LoVo (cell line): ENCODE measurements around the gene ERC1.
"Not testable (repeated sequence)": the region's sequence is repeated elsewhere in the genome, so short reads cannot be mapped to it uniquely, and the experiment has no call there.

Experiments
- DNase-seq: peaks from one replicate; pipeline ENCODE4 v3.0.0-alpha.2; 2016; ENCODE audit warnings: low spot score

The ERC1 gene

DNA sequence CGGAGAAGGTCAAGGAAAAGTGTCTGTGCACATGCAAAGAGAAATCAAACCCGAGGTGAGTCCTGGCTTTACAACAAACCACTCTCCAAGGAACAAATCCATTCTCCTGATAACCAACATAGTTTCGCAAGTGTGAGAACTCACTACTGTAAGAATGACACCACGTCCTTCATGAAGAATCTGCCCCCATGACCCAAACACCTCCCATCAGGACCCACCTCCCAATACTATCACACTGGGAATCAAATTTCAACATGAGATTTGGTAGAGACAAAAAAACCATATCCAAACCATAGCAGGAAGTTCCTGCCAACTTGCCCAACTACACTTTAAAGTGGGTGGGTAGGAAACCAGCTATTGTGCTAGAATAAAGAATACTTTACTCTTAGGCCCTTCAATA is 2.4 kb upstream of the ERC1 start:
- DNase-seq: no peak

DNA sequence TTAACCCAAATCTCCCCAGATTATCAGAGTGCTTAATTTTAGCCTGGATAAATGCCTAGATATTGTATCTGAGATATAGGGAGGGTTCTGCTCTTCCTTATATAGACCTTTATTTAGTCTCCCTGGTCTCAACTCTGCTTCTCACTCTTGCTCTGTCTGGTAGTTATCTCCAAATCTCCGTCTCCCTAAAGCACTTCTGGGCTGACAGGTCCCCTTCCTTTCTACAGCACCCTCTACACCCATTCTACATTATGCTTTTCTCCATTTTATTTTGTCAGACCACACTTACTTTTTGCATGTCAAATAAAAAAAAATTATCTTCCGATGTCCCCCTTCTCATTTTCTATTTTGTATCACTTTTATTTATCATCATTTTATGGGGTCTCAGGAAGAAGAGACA is 2.0 kb upstream of the ERC1 start:
- no peak for DNase-seq

DNA sequence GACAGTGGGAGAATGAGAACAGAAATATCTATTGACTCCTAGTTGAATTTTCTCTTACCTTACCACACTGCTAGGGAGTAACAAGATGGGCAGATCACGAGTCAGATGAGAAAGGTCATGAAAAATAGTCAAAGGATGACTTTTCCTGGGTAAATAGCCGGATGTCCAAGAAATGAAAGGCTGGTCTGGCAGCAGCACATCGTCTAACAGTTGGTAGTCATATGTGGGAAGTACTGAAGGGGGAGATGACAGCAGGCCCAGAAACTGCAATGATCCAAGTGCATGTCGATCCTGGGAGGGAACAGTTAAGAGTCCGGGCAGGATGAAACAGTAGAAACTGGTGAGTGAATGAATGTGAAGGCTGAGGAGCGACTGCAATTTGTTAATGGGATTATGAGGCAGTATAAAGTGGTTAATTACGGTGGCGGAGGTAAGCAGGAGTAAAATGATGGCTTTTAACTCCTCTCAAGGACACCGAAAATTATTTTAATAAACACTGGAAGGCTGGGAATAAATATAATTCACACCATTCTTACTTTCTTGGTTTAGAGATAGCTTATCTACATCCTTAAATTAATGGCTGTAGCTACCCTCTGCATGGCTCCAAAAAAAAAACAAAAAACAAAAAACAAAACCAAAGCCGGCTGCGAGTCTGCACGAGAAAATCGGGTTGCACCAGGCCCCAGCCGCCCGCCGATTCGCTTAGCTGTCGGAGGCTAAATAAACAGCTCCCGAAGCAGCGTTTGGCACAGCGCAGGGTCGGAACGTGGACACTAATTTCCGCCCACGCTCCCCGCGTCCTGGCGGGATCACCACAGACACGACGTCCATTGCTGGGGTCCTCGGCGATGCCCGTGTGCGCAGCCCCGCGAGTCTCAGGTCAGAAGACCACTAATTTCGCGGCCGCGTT is 1.0 kb upstream of the ERC1 start:
- DNase-seq: peak; percentile 51

DNA sequence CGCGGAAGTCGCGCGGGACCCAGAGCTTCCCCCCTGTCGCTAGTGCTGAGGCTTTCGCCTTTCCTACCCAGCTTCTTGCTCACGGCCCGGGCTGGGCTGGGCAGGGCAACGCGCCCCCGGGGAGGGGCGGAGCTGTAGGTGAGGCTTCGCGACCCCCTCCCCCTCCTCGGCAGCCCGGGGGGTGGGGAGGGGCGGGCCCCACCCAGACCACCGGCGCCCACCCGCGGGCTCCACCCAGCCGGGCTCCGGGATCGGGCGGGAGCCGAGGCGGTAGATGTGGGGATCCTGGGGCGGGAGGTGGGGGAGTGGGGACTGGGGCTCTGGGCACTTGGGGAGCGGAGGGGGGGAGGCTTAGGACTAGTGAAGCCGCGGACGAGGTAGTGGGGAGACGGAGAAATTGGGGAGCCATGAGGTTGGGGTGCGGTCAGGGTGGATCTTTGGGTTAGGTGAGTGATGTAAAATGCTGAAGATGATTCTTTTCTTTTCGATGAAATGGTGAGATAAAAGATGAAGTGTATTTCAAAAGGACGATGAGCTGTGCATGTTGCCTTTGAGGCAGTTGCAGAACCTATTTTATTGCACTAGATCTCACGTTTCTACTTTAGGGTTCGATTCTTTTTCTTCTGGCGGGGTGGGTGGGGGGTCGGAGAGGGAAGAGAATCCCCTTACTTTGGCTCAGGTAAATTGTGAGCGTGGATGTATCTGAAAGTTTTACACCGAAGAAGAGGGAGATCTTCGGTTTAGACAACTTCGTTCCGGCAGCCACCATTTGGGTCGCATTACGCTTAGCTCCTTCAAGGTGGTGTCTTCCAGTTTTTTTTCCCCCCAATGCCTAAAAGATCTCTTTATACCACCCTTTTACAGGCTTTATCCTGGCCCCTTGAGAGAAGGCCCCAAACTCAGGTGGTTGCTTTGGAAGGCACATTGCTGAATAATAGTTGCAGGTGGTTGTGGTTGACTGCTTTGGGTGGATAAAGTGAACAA is 619 bp downstream of the ERC1 start:
- DNase-seq: no peak

DNA sequence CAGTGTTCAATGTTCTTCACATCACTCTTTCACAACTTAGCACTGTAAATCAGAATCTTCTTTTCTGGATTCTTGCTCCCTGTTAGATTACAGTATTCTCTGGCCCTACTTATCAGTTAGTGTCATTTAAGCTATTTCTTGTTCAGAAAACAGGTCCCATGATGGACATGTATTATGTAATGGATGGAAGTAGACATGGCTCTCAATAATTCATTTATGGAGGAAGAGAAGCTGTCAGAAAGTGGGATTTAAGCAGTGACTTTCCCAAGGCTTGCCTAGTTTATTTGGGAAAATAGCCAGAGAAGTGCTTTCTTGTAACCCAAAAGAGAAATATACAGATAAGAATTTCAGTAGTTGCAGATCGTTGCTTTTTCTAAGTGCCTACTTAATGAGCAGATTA is 1.6 kb downstream of the ERC1 start:
- no peak for DNase-seq

DNA sequence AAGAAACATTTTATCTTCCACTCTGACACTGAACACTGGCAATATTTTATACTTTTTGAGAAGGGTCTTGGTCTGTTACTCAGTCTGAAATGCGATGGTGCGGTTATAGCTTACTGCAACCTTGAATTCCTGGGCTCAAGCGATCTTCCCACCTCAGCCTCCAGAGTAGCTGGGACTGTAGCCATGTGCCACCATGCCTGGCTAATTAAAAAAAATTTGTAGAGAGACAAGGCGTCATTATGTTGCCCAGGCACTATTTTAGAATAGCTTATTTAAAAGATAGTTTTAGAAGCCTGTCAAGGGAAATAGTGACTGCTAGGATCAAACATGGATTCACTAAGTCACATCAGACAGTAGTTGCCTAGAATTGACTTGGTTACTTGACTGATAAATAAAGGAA is 5.9 kb downstream of the ERC1 start:
- no peak for DNase-seq

DNA sequence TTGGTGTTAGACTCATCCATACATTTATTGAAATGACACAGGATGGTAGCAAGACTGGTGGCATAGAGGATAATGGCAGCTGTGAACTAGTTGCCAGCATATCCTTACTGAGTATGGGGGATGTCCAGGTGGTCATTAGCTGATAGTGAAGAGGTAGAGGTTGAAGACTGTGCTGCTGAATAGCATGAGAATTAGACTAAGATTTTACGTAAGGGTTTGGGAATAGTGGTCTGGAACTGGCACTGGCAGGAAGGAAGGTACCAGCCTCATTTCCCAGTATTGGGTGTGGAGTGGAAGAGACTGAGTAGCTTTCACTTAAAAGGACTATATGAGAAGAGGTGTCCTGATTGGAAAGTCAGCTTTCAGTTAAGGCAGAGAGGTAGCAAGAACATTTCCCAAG is 6.5 kb downstream of the ERC1 start:
- no peak for DNase-seq

DNA sequence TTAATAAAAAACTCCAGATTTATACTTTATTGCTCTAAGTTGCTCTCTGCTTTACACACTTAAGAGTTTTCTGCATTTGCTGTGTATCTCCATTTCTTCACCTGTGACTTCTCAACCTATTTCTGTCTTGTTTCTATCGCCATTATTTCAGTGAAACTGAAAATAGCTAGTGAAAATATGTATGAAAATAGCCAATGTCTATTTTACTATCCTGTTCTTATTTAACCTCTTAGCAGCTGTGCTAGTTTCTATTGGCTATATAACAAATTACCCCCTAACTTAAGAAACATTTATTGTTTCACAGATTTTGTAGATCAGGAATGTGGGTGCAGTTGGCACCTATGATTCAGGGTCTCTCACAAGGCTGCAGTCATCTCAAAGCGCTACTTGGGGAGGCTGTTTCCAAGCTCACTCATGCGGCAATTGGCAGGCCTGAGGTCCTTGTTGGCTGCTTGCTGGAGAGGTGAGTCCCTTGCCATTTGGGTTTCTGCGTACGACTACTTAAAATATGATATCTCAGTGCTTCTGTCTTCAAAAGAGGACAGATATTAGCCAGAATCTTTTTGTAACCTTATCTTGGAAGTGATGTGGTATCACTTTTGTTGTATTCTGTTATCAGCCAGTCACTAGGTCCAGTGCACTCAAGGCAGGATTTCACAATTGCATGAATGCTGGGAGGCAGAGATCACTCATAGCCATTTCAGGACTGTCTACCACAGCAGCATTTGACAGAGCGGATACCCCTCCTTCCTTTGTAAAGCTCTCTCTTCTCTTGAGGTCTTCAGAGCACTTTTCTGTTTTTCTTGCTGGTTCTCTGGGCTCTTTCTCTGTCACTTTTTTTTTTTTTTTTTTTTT is 7.2 kb downstream of the ERC1 start:
- no peak for DNase-seq

DNA sequence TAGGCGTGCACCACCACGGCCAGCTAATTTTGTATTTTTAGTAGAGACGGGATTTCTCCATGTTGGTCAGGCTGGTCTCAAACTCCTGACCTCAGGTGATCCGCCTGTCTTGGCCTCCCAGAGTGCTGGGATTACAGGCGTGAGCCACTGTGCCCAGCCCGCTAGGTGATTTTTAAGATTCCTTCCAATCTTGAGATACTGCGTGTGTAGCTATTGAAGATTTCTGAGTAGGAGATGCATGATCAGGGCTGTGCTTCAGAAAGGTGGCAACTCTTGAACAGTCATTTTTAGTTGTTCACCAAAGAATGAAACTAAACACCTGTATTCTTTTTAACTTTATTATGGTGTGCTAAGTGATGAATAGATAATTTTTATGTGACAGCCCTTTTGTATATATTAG is 8.7 kb downstream of the ERC1 start:
- not testable (repeated sequence) for DNase-seq

DNA sequence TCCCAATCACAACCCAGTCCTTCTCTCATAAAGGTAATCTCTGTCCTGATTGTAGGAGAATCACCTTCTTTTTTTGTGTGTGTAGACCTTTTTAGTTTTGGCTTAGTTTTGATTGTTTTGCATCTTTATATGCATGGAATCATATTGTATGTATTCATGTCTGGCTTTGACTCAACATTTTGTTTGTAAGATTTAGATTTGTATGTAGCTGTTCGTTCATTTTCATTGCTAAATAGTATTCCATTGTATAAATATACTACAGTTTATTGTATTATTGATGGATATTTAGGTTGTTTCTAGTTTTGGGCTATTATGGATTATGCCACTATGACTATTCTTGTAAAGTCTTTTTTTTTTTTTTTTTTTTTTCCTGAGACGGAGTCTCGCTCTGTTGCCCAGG is 10.5 kb downstream of the ERC1 start:
- DNase-seq: no peak

DNA sequence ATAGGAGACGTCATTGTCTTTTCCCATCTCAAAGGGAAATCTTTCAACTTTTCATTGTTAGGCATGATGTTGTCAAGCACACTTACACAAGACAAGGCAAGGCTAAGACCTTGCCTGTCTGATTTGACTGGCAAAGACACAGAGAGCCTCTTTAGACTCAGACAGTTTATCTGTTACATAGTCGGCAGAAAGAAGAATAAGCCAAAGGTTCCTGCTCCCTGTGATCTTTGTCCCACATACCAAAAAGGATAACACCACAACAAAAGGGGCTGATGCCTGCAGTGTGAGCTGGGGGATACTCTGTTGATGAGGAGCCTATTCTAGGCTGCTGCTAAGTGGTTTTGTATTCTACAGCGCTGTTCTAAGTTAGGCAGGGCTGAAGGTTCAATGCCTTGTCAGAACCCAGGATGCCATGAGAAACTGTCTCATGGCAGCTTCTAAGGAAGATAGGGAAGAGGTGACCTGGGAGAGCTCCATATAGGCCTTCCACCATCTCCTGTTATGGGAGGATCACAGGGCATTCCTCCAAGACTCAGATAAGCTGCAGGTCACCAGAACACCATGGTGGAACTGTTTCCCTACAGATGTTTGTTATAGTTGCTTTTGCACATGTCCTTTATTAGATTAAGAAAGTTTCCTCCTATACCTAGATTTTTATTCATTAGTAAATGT is 12.7 kb downstream of the ERC1 start:
- DNase-seq: no peak

DNA sequence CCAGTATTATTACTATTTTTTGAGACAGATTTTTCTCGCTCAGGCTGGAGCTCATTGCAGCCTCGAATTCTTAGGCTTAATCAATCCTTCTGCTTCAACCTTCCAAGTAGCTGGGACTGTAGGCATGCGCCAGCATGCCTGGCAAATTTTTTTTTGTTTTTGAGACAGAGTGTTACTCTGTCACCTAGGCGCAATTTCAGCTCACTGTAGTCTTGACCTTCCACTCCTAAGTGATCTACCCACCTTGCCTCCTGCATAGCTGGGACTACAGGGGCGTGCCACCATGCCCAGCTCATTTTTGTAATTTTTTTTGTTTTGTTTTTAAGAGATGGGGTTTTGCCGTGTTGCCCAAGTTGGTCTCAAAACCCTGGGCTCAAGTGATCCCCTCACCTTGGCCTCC is 15.2 kb downstream of the ERC1 start:
- DNase-seq: no peak

DNA sequence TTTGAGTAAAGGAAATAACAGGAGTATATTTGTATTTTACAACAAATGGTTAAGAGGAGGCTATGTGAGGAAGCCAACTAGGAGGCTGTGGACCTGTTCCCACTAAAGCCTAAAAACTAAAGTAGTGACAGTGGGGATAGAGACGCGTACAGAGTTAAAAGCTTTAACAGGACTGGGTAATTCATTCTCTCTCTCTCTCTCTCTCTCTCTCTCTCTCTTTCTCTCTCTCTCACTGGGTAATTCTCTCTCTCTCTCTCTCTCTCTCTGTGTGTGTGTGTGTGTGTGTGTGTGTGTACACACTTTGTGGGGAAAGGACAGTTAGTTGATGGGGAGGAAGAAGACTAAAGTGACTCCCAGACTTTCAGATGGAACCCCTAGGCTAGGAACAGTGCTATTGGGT is 16.3 kb downstream of the ERC1 start:
- DNase-seq: no peak

DNA sequence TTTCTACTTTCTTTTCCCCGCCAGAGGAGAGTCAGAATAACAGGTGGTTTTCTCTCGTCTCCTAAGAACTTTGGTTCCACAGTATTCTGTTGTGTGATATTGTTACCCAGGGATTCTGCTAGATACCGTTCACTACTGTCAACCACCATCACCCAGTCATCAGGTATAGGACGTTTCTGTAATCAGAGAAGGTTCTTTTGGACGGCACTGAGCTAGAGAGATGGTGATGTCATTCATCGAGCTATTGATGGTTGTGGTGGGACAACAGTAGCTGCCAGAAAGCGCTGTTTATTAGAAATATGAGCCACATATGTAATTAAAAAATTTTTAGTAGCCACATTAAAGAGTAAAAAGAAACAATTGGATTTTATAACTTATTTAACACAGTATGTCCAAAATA is 17.0 kb downstream of the ERC1 start:
- DNase-seq: no peak

DNA sequence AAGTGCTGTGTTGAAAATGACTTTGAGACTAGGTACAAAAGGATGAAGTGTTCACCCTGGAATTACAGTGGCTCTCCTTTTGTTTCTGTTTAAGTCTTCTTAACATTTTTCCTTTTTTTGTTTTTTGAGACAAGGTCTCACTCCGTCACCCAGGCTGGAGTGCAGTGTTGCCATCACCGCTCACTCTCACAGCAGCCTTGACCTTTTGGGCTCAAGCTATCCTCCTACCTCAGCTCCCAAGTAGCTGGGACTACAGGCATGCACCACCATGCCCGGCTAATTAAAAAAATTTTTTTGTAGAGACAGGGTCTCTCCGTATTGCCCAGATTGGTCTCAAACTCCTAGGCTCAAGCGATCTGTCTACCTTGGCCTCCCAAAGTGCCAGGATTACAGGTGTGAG is 20.1 kb downstream of the ERC1 start:
- no peak for DNase-seq

DNA sequence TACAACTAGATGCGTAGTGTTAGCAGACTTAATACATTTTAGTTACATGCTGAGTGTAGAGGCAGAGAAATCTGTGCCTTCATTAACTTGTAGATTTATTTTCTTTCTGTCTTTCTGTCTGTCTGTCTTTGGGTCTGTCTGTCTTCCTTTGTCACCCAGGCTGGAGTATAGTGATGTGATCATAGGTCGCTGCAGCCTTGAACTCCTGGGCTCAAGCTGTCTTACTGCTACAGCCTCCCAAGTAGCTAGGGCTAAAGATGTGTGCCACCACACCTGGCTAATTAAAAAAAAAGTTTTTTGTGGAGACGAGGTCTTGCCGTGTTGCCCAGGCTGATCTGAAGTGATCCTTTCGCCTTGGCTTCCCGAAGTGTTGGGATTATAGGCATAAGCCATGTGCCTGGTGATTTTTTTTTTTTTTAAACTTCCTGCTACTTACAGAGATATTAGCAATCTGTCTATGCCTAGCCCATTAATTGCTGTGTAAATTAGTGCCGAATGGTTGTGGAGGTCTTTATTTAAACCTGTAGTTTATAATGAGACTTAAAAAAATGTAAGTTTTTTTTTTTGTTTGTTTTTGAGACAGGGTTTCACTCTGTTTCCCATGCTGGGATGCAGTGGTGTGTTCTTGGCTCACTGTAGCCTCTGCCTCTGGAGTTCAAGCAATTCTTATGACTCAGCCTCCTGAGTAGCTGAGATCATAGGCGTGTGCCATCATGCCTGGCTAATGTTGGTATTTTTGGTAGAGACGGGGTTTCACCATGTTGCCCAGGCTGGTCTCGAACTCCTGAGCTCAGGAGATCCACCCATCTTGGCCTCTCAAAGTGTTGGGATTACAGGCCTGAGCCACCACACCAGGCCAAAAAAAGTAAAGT is 22.8 kb downstream of the ERC1 start:
- DNase-seq: peak; percentile 62

DNA sequence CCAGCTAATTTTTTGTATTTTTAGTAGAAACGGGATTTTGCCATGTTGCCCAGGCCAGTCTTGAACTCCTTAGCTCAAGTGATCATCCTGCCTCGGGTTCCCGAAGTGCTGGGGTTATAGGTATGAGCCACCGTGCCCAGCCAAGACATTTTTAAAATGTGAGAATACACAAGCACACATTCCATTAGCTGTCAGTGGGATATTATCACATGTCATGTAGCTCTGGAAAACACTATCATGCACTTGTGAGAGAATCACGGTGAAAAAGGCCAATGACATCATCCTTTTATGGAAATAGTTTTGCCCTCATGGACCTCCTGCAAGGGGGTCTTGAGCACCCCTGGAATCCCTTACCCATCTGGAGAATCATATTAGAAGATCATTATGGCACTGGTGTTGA is 28.3 kb downstream of the ERC1 start:
- no peak for DNase-seq

DNA sequence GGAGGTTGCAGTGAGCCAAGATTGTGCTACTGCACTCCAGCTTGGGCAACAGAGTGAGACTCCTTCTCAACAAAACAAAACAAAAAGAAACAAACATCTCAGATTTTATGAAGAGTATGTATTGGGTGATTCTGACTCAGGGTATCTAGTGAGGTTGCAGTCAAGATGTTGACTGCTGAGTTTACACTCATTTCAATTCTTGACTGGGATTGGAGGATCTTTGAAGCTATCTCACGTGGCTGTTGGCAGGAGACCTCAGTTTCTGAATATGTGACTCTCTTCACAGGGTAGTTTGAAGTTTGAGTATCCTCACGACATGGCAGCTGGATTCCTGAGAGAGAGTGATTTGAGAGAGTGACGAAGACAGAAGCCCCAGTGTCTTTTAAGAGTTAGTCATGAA is 29.4 kb downstream of the ERC1 start:
- no peak for DNase-seq

DNA sequence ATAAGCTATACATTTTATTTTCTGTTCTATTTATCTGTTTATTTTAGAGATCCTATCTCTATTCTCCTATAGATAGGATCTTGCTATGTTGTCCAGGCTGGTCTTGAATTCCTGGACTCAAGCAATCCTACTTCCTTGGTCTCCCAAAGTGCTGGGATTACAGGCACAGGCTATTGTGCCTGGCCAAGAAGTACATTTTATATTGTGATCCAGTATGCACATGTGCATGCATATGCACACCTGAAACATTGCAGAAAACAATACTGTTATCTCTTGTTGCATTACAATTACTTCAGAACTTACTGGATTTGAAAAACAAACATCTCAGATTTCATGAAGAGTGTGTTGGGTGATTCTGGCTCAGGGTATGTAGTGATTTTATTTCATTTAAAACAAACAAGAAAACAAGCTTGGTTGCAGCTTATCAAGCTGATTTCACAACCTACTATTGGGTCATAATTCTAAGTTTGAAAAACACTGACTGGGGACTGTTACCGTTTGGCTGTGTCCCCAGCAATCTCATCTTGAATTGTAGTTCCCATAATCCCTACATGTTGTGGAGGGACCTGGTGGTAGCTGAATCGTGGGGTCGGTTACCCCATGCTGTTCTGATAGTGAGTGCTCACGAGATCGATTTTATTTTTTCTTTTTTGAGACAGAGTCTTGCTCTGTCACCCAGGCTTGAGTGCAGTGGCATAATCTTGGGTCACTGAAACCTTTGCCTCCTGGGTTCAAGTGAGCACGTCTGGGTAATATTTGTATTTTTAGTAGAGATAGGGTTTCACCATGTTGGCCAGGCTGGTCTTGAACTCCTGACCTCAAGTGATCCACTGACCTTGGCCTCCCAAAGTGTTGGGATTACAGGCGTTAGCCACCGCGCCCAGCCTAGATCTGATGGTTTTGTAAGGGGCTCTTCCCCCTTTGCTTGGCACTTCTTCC is 31.3 kb downstream of the ERC1 start:
- DNase-seq: no peak
